Natural killer cell treated with Interleukin-12 subunit alpha and Interleukin-12 subunit beta and Interleukin-15 and Interleukin-18, amount 100 ng/mL, for 72 hours (primary cell): ENCODE measurements around the gene TNFSF13. TPM values are rescaled to one million over a fixed set of nuclear protein-coding genes. Genes with fewer than 3 reads are reported as not detected.

Experiments
- ATAC-seq, 2 donors: fragments of 150-1000 bp; cut with Tn5 transposase in 1 of 2; sonication (Bioruptor Pico), chemical (Tn5 transposase) in 1 of 2; 2 replicates each; pipeline ENCODE4 v1.10.0; 2021
- DNase-seq: peaks from one replicate; pipeline ENCODE4 v3.0.0; 2022; ENCODE audit warnings: low spot score
- H3K27ac Mint-ChIP-seq, 2 donors: 1 replicate in 1 of 2; 2 replicates in 1 of 2; pipeline ENCODE4 v1.8.0; 2022; ENCODE audit warnings: mixed read lengths in 2 of 2, mild to moderate bottlenecking in 1 of 2, moderate library complexity in 1 of 2
- H3K27me3 Mint-ChIP-seq, 2 donors: 1 replicate in 1 of 2; 2 replicates in 1 of 2; pipeline ENCODE4 v1.8.0; 2022; ENCODE audit warnings: mixed read lengths in 2 of 2
- H3K36me3 Mint-ChIP-seq: one replicate; pipeline ENCODE4 v1.8.0; 2022; ENCODE audit warnings: mixed read lengths
- H3K4me1 Mint-ChIP-seq, 2 donors: 1 replicate in 1 of 2; 2 replicates in 1 of 2; pipeline ENCODE4 v1.8.0; 2022; ENCODE audit warnings: low read depth in 2 of 2, mixed read lengths in 2 of 2, mild to moderate bottlenecking in 1 of 2
- H3K4me3 Mint-ChIP-seq: one replicate; pipeline ENCODE4 v1.8.0; 2022; ENCODE audit warnings: mixed read lengths
- H3K9me3 Mint-ChIP-seq: 2 replicates; pipeline ENCODE4 v1.8.0; 2022; ENCODE audit warnings: mixed read lengths
- total RNA-seq, 2 donors: library from RNA; stranded (reverse); gene quantifications; one replicate each; pipeline ENCODE4 v1.2.3, GENCODE V29; 2022

Gene TNFSF13
- total RNA-seq: 1 to 10 TPM; 3.1 to 6.8 TPM

- no peak for ATAC-seq
- H3K36me3 Mint-ChIP-seq: no peaks in the 10 kb centered on the region
- peak within 1 kb of the TSS; percentile 80 to 84 for H3K27ac Mint-ChIP-seq
- no peaks in the 10 kb centered on the region for H3K9me3 Mint-ChIP-seq
- peak within 1 kb of the TSS; percentile 45 for H3K4me3 Mint-ChIP-seq
- no peak for DNase-seq
- peaks cover 46 to 48% of the 10 kb centered on the region in 2 donors for H3K4me1 Mint-ChIP-seq
- H3K27me3 Mint-ChIP-seq: no peaks in the 10 kb centered on the region
Observed at GRCh38 chr17:7558544-7559319, at the start of gene TNFSF13. TSS of gene TNFSF13 (plus strand) at chr17:7558750. CDS start at chr17:7559040, 290 bp downstream.

- Mint-ChIP-seq H3K27me3 (no peaks in the 10 kb centered on the region), H3K4me3 (no peak overlapping the region), H3K4me1 (peaks cover 0 to 6% of the 10 kb centered on the region in 2 donors), H3K36me3 (peaks cover 36% of the 10 kb centered on the region), H3K9me3 (no peaks in the 10 kb centered on the region), H3K27ac (no peak overlapping the region)
- DNase-seq (no peak), ATAC-seq (no peak)
Observed at GRCh38 chr17:7508846-7509245, 49.7 kb upstream of the TNFSF13 start.

- Mint-ChIP-seq H3K4me1 (peaks cover 0 to 6% of the 10 kb centered on the region in 2 donors), H3K9me3 (no peaks in the 10 kb centered on the region), H3K27me3 (no peaks in the 10 kb centered on the region), H3K36me3 (peaks cover 32% of the 10 kb centered on the region), H3K4me3 (no peak overlapping the region), H3K27ac (no peak overlapping the region)
- ATAC-seq (no peak), DNase-seq (no peak)
Observed at GRCh38 chr17:7509937-7510336, 48.6 kb upstream of the TNFSF13 start.

GRCh38 chr17:7511108-7511507 is 47.4 kb upstream of the TNFSF13 start:
- peaks cover 26% of the 10 kb centered on the region for H3K36me3 Mint-ChIP-seq
- no peak for ATAC-seq

GRCh38 chr17:7512105-7512504 is 46.4 kb upstream of the TNFSF13 start:
- peaks cover 26% of the 10 kb centered on the region for H3K36me3 Mint-ChIP-seq
- ATAC-seq (peak in 1 of 2 donors; percentile 46), DNase-seq (no peak)
- H3K4me1 Mint-ChIP-seq: peaks cover 0 to 4% of the 10 kb centered on the region in 2 donors
- H3K27ac Mint-ChIP-seq: no peak overlapping the region
- H3K9me3 Mint-ChIP-seq: no peaks in the 10 kb centered on the region
- no peak overlapping the region for H3K4me3 Mint-ChIP-seq
- no peaks in the 10 kb centered on the region for H3K27me3 Mint-ChIP-seq

More at GRCh38 chr17:7511108-7511507, 47.4 kb upstream of the TNFSF13 start:
- Mint-ChIP-seq H3K27ac (peak overlapping the region in 1 of 2 donors; percentile 62), H3K4me3 (no peak overlapping the region), H3K27me3 (no peaks in the 10 kb centered on the region), H3K9me3 (no peaks in the 10 kb centered on the region), H3K4me1 (peaks cover 0 to 6% of the 10 kb centered on the region in 2 donors)
- no peak for DNase-seq

GRCh38 chr17:7512824-7513540 is 45.6 kb upstream of the TNFSF13 start:
- Mint-ChIP-seq H3K4me3 (no peak overlapping the region), H3K36me3 (peaks cover 26% of the 10 kb centered on the region), H3K9me3 (no peaks in the 10 kb centered on the region), H3K27me3 (no peaks in the 10 kb centered on the region), H3K4me1 (peaks cover 0 to 4% of the 10 kb centered on the region in 2 donors), H3K27ac (no peak overlapping the region)
- DNase-seq (no peak), ATAC-seq (peak in 1 of 2 donors; percentile 18)

- Mint-ChIP-seq H3K4me3 (no peak overlapping the region), H3K27ac (no peak overlapping the region), H3K36me3 (peaks cover 18% of the 10 kb centered on the region), H3K27me3 (no peaks in the 10 kb centered on the region), H3K4me1 (peaks cover 0 to 4% of the 10 kb centered on the region in 2 donors), H3K9me3 (no peaks in the 10 kb centered on the region)
- DNase-seq (no peak), ATAC-seq (peak in 1 of 2 donors; percentile 4)
Observed at GRCh38 chr17:7513850-7514419, 44.6 kb upstream of the TNFSF13 start.

GRCh38 chr17:7515911-7516610 is 42.5 kb upstream of the TNFSF13 start:
- Mint-ChIP-seq H3K36me3 (peaks cover 10% of the 10 kb centered on the region), H3K4me3 (no peak overlapping the region), H3K27ac (peak overlapping the region in 1 of 2 donors; percentile 72), H3K4me1 (peaks cover 0 to 2% of the 10 kb centered on the region in 2 donors), H3K9me3 (no peaks in the 10 kb centered on the region), H3K27me3 (no peaks in the 10 kb centered on the region)
- no peak for DNase-seq
- no peak for ATAC-seq

- Mint-ChIP-seq H3K9me3 (no peaks in the 10 kb centered on the region), H3K4me3 (no peak overlapping the region), H3K27me3 (no peaks in the 10 kb centered on the region), H3K36me3 (peaks cover 4% of the 10 kb centered on the region), H3K27ac (no peak overlapping the region), H3K4me1 (peaks cover 0 to 3% of the 10 kb centered on the region in 2 donors)
- DNase-seq (no peak), ATAC-seq (peak; percentile 67)
Observed at GRCh38 chr17:7523033-7523432, 35.5 kb upstream of the TNFSF13 start.

GRCh38 chr17:7528842-7529241 is 29.7 kb upstream of the TNFSF13 start:
- no peak for DNase-seq
- Mint-ChIP-seq H3K4me3 (no peak overlapping the region), H3K27ac (no peak overlapping the region), H3K27me3 (no peaks in the 10 kb centered on the region), H3K9me3 (peaks cover 4% of the 10 kb centered on the region), H3K4me1 (no peaks in the 10 kb centered on the region), H3K36me3 (peaks cover 17% of the 10 kb centered on the region)
- no peak for ATAC-seq

GRCh38 chr17:7530023-7530900 is 28.3 kb upstream of the TNFSF13 start:
- Mint-ChIP-seq H3K4me1 (no peaks in the 10 kb centered on the region), H3K9me3 (peaks cover 4% of the 10 kb centered on the region), H3K4me3 (no peak overlapping the region), H3K36me3 (peaks cover 17% of the 10 kb centered on the region), H3K27me3 (no peaks in the 10 kb centered on the region), H3K27ac (no peak overlapping the region)
- ATAC-seq: no peak
- DNase-seq: no peak

GRCh38 chr17:7538050-7538449 is 20.5 kb upstream of the TNFSF13 start:
- no peaks in the 10 kb centered on the region for H3K9me3 Mint-ChIP-seq
- no peaks in the 10 kb centered on the region for H3K36me3 Mint-ChIP-seq
- no peak overlapping the region for H3K27ac Mint-ChIP-seq
- no peaks in the 10 kb centered on the region for H3K4me1 Mint-ChIP-seq
- H3K4me3 Mint-ChIP-seq: no peak overlapping the region
- ATAC-seq (no peak), DNase-seq (no peak)
- peaks cover 0 to 2% of the 10 kb centered on the region in 2 donors for H3K27me3 Mint-ChIP-seq
